Kidney tubule cell (primary cell): ENCODE measurements around the gene MYNN.
"Not testable (repeated sequence)": the region's sequence is repeated elsewhere in the genome, so short reads cannot be mapped to it uniquely, and the experiment has no call there.

ENCODE experiments used
- DNase-seq: peaks from one replicate; pipeline ENCODE4 v3.0.0-alpha.2; 2018; ENCODE audit warnings: low spot score

MYNN gene

DNA sequence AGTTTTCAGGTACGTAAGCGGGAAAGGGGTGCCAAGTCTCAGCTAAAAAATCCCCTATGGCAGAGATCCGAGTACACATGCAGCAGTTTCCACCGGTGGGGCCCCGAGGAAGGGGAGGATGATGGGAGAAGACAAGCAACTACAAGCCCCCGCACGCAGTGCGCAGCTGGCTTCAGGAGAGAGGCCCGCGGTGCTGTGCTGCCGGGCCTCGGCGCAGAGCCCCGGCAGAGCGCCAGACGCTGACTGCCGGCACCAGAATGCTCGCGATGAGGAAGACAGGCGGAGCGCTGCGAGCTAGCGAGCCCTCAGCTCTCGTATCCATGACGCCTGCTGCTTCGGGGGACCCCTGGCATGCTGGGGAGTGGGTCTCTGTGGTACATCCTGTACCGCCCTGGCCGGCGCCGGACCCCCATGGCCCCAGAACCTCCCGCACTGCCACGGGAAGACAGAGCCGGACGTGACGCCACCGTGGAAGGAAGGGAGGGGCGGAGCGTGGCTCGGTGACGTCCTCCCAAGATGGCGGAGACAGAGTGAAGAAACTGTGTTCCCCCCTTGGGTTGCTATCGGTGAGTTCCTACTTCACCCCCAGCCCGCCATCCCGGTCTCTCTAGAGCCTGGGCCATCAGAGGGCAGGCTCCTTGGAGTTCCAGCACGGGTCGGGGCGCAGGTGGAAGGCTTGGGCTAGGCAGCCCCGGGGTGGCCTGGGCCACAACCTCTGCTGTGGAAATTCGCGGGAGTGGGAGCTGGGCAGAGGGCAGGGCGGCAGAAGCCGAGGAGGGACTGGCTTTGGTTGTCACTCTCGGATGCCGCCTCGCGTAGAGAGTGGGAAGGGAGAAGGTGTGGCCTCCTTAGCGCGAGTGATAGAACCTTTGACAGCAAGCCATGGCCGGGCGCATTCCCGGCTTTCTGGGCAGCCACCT is at the start of gene MYNN:
Gene MYNN (plus strand): TSS at position 500 of the 920 bp plus-strand sequence. CDS start 900 bp downstream, outside the sequence.
- peak; percentile 89 for DNase-seq

DNA sequence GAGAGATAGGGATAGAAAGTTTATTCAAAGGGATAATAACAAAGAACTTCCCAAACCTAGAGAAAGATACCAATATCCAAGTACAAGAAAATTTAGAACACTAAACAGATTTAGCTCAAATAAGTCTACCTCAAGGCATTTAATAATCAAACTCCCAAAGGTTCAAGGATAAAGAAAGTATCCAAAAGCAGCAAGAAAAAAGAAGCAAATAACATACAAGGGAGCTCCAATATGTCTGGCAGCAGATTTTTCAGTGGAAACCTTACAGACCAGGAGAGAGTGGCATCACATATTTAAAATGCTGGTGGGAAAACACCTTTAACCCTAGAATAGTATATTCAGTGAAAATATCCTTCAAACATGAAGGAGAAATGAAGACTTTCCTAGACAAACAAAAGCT is 41.3 kb upstream of the MYNN start:
- DNase-seq, result not testable (repeated sequence)

DNA sequence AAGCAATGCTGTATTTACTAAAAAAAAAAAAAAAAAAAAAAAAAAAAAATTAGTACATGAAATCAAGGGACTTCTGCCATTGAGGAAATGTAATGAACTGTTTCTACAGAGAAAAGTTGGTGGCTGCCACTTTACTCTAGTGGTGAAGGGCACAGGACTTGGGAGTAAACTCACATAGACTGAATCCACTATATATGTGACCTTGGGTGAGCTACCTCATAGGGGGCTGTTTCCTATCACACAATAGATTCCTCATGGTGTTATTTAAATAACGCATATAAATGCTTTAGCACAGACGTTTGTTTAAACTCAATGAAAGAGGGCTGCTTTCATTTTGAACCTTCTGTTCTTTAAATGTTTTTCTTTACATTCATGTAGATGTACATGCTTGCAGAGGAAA is 34.1 kb upstream of the MYNN start:
- no peak for DNase-seq

DNA sequence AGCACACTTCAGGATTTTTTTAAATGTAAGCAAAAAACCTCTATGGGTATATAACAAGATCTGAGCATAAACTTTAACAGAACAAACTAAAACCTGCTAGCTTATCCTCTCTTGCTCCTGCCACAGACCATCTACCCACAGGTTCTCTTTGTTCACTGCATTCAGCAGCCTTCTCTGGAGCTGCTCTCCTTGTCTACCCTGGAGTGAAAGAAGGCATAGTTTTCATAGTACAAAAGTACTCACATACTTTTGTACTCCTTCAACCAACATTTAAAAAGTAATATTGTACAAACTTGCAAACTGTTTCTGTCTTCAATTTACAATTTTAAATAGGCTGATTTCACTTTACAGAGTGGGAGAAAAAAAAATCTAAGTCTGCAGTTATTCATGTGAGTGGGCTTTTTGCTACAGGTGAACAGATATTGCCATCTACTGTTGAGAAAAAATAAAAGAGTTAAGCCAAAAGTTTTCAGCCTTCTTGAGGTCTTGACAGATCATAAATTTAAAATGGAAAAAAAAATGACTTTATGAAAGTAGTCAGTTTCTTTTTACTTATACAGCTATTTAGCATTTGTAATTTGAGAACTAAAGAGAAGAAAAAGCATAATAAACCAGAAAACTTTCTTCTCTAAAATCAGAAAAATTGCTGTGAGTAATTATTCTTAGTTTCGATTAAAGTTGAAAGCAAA is 28.7 kb upstream of the MYNN start:
- peak; percentile 24 for DNase-seq

DNA sequence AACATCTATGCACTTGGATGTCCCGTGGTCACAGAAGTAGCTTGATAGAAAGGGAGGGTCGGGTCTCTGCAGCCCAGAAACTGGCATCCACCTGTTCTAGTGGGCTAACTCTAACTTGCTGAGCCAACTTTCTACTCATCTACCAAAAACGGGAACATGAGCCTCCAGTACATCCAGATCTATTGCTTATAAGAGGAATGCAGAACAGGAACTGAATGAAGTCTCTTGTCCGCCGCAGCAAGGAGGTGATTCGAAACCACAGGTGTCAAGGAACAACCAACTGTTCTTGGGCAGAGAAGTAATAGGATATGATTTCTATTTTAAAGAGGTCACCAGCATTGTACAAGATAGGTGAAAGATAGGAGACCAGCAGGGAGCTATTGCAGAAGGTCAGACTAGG is 26.3 kb upstream of the MYNN start:
- no peak for DNase-seq

DNA sequence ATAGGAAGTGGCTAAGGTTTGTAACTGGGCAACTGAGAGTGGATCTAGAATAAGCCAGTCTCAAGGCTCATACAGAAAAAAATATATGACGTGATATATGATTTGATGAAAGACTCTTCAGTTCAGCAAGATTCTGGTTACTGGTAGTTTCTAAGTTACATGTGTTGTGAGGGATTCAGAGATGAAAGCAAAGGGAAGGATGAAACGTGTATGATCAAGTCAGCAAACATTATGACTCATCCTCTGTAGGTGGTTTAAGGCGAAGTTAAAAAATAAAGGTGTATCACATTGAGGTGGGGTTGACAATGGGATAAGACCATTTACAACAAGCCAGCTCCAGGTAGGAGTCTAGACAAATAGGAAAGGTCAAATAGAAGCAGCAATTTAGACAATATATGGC is 24.5 kb upstream of the MYNN start:
- DNase-seq, result no peak

DNA sequence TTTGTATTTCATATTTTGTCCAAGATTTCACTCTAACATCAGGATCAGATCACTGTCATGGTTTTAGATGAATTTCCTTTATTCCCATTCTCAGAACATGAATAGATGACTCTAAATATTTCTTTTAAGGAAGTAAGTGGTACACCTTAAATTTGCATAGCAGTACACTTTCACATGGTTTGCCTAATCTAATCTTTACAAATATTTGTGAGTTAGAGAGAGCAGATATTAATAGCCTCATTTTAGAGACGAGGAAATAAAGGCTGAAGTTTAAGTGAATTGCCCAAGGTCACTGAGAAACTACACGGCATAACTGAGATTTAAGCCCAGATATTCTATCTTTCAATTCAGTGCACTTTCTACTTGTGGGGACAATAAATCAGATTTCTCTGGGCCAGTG is 22.5 kb upstream of the MYNN start:
- no peak for DNase-seq

DNA sequence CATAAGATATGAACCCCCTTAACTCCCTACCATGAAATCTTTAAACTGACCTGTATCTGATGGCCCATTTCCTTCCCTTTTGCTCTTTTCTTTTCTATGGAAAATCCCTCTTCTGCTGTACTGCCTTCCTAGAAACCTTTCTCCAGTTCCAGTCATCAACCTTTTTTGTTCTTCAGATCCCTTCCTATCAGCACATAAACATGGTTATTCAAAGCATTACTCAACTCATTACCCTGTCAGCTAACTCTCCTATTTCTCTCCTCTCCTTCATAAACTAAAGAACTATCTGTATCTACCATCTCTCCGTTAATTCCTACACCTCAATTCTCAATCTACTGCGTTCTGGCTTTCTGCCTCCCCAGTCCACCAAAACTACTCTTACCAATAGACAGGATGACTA is 21.3 kb upstream of the MYNN start:
- DNase-seq, result no peak

DNA sequence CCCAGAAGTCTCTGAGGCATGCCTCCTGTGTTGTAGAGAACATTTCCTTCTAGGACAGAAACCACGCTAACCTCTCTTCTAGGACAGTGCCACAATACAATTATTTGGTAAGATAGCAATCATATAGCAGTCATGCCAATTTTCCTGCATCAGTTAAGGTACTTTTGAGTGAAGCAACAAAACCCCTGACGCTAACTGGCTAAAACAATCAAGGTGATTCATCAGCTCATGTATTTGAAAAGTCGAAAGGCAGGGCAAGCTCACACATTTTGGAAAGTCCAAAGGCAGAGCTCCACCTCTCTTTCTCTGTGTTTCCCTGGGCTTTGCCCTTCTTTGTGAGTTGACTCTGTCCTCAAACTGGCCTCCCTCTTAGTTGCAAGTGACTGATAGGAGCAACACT is 18.5 kb upstream of the MYNN start:
- no peak for DNase-seq

DNA sequence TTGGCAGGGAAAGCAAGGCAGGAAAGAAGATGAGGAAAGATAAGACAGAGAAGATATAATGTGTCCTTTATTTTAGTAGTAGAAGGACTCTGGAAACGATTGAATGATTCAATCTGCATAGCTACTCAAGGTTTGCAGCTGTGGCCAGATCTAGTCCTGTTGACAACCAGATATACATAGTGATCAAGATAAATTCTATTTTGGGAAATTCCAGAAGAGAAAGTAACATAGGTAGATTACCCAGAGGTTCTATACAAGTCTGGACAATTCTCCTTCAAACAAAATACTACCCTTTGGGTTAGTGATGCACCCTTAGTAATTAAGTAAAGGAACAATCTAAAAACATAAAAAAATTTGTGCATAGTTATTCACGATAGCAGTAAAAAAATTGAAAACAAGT is 17.7 kb upstream of the MYNN start:
- DNase-seq, result no peak

DNA sequence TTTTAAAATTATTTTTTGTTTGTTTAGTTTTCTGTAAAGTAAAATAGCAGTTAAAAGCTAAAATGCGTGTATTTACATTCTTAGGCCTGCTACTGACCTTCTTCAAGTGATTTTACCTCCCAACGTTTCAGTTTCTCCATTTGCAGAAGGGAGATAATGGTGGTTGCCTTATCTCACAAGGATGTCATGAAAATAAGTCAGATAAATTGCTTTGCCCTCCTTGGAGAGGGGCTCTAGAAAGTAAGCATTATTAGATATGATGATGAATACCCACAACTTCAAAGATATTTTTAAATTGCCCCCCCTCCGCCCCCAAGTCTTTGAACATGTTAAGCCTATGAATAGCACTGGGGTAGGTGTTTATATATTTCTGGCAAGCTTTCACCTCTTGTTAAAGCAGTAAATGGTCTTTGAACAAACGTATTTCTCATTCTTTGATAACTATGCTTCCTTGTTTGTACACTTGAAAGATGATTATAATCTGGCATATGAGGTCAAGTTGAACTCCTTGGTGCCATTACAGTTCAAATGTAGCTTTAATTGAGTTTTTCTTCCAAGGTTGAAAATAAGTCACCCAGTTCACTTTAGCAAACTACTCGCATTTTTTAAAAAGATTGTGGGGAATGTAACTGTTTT is 14.7 kb upstream of the MYNN start:
- no peak for DNase-seq

DNA sequence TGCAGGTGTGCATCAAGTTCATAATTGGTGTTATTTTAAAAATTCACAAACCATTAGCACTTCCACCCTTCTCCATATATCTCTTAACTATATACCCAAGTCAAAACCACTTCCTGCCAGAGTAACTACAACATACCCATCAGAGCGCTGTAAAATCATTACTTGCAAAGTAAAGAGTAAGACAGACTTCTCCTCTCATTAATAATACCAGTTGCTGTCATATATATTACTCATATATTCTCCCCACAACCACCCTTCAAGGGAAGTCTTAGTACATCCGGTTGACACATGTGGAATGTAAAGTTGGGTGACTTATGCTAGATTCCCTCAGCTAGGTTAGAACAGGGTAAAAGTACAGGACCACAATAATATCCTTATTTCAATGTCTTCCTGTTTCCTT is 13.9 kb upstream of the MYNN start:
- peak; percentile 36 for DNase-seq

DNA sequence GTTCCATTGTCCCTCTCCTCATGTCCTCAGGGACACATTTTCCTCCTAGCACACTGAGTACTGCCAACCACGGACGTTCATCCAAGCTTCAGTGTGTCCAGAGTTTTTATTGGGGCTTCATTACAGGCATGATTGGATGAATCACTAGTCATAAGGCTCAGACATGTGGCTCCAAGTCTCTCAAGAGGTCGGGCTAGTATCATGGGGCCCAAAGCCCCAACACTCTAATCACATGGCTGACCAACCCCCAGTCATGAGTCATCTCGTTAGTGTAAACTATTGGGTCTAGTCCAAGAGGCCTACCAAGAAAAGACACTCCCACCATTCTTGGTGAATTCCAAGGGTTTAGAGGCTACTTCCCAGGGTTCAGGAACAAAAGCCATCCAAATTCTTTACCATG is 12.7 kb upstream of the MYNN start:
- peak; percentile 68 for DNase-seq

DNA sequence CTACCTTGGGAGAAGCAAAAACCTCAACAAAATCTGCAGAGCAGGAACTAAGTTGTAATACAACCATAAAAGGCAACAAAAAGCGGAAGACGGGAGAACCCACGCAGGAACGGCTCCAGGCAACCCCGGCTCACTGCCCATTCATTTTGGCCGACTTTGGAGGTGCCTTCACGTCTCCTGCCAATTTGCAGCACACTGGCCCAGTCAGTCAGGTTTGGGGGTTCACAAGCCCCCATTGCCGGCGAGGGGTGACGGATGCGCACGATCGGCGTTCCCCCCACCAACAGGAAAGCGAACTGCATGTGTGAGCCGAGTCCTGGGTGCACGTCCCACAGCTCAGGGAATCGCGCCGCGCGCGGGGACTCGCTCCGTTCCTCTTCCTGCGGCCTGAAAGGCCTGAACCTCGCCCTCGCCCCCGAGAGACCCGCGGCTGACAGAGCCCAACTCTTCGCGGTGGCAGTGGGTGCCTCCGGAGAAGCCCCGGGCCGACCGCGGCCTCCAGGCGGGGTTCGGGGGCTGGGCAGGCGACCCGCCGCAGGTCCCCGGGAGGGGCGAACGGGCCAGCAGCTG is 8.8 kb upstream of the MYNN start:
- peak; percentile 51 for DNase-seq

DNA sequence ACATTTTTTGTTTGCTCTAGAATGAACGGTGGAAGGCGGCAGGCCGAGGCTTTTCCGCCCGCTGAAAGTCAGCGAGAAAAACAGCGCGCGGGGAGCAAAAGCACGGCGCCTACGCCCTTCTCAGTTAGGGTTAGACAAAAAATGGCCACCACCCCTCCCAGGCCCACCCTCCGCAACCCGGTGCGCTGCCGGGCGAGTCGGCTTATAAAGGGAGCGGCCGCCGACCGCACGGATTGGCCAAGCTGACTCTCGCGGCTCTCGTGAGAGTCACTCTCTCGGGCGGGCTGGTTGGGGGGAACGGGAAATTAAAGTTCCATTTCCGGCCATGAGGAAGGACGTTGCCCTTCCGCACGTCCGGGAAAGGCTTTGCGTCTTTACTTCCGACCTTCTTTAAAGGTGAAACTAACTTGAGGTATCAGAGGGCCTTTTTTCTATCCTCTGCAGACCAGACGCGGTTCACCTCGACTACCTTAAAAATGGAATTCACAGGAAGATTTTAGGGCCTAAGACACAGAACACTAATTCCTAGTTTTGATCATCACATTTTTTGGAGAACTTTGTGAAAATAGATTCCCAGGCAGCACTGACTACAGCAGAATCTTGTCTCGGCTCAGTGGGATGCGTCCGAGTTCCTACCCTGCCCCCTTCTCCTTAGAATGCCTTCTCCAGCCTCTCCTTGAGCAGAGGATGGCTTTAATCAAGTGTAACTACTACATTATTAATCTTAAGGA is 8.1 kb upstream of the MYNN start, which contains the start of gene TERC:
Gene TERC (minus strand): TSS at position 179 of the 731 bp plus-strand sequence.
- DNase-seq, result peak; percentile 94

DNA sequence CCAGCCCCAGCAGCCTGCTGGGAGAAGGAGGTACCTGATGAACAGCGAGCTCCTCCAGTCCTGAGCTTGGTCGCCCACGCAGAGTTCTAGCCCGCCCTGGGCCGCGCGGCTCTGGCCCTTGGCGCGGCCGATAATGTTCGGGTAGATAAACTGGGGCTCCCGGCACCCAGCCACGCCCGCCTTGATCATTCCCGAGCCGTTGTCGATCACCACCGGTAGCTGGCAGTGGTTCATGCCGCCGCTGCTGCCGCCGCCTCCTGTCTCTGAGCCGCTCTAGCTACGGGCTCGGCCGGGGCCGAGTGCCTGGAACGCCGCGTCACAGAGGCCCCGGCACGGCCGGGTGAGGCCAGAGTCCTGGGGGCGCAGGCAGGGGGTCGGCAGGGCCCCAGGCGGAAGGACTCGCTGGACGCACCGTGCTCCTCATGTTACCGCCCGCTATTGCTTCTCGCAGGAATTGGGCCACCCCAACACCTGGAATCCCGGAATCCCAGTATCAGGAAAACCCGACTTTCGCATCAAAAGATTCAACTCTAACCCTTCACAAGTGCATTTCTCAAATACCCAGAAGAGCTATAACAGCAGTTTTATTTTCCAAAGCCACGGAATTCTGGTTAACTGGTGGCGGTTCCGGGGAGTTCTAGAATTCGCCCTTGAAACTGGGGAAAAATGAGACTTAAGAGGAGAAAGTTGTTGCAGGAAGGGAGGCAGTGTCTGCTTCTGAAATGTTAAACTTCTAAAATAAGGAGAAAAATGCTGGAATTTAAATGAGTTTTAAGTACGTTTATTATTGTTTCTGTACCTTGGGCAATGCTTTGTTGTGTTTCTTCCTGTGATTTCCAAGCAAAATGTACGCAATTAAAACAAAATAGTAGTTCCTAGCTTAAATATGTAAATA is 3.7 kb upstream of the MYNN start, which contains the start of gene ACTRT3:
Gene ACTRT3 (minus strand): TSS at position 275 of the 895 bp plus-strand sequence. CDS start 41 bp downstream, at position 234.
- peak; percentile 75 for DNase-seq

DNA sequence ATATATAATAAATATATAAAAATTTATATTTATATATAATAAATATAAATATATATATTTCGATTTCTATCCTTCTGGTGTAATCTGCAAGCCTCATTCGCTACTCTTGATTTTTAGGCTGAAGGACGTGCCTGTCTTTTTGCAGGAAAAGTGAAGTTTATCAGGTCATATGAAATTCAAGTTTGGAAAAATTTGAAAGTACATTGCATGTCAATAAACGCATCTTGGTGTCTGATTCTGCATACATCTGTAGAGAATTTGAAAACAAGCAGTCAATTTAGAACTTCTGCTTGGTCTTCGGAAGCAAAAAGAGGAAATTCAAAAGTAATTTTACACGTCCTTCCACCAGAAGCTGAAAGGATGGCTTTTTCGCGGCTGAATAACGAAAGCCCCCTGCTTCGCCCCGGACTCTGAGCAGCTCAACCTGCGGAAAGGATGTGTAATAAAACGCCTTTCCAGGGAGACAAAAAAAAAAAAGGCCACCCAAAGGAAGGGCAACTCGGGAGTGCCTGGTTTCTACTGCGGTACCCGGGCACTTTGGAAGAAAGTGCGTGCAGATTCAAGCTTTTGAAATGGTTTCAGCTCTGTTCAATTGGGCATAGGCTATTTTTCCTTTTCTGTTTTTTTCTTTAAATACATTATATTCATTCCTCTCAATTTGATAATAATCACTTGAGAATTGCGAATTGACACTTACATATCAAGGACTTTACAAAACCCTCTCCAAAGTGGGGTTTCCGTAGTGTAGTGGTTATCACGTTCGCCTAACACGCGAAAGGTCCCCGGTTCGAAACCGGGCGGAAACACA is 1.5 kb upstream of the MYNN start:
- DNase-seq, result peak; percentile 83

DNA sequence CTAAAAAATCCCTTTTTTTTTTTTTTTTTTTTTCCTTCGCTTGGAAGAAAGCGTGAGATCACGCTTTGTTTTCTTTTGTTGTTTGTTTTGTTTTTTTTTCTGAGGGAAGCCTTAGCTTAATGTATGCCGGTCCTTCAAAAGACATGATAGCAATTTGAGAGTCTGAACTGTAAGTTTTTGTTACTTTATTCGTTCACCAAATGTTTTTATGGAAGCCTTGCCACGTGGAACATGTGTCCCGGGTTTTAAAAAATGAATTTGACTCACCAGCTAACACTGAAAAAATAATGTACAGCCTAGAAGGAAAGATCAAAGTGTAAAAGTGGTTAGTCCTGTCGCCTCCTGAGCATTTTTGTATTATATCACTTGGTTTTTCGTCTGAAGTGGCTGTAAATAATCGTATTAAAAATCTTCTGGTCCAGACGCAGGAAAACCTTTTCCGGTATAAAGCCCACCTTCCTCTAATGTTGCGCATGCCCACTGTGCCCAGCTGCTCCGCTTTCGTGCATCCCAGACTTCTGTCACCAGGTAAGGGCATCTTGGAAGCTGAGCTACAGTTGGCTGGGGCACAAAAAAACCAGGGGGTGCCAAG is 795 bp upstream of the MYNN start:
- DNase-seq, result peak; percentile 85

DNA sequence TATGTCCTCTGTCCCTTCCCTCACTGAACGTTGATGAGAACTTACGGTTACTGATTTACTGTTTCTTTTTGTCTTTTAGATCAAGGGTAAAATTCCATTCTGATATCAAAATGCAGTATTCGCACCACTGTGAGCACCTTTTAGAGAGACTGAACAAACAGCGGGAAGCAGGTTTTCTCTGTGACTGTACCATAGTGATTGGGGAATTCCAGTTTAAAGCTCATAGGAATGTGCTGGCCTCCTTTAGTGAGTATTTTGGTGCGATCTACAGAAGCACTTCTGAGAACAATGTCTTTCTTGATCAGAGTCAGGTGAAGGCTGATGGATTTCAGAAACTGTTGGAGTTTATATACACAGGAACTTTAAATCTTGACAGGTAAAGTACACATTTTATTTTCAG is 990 bp downstream of the MYNN start:
- DNase-seq, result peak; percentile 20
